Measurements from ENCODE around the gene DGKG. TPM values are rescaled to one million over a fixed set of nuclear protein-coding genes. Genes with fewer than 3 reads are reported as not detected.

The DGKG gene
- total RNA-seq, 1 experiment from 2014 or later: 45.2 TPM

DNA sequence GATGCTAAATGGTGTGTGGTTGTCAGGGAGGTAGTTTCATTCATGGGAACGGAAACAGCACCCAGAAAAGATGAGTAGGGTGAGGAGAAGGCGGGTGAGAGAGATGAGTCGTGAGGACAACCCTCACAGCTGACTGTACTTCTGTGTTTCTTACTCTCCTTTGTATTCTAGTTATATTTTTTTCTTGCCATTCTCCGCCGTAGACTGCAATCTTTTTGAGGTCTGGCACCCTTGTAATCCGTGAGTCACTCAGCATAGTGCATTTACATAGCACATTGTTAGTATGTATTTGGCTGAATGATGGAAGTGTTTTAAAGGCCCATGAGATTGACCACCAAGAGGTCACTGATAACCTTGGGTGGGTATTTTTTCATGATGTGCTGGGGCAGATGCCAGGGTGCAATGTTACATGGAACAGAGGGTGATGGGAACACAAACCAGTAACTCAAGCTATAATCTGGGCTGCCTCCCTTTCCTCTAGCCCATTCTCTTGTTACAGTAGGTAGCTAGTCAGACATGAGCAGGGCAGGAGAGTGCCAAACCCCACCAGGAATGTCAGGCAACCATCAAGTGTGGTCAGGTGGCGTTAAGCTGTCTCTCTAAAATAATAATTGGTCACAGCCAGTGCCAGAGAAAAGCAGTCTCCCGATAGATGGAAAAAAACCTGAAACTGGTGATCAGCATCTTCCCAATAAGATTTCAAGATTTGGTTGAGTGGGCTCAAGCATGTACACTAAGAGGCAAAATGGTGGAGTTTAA, 18.8 kb upstream of the DGKG start:
- intact Hi-C loops (cut with micrococcal nuclease; ENCODE audit: unreplicated experiment): no loop called here
- Histone ChIP-seq H3K4me1 (ENCODE audit: insufficient read depth, low read length, poor library complexity, severe bottlenecking) (no peaks in the 10 kb centered on the region), H3K4me3 (ENCODE audit: low read depth, low read length, poor library complexity, severe bottlenecking) (no peak overlapping the region), H3K9me3 (ENCODE audit: low read depth, low read length, poor library complexity, severe bottlenecking) (no peaks in the 10 kb centered on the region), H3K27ac (ENCODE audit: low read depth, low read length, poor library complexity, severe bottlenecking) (no peak overlapping the region), H3K36me3 (ENCODE audit: insufficient read depth, low read length, poor library complexity, severe bottlenecking) (no peaks in the 10 kb centered on the region), H3K27me3 (replicated peaks; ENCODE audit: insufficient read depth, low read depth, low read length, poor library complexity) (peaks cover 8% of the 10 kb centered on the region)
- TF ChIP-seq EZH2 (IDR thresholded peaks at IDR 0.05; ENCODE audit: borderline replicate concordance, low read depth, low read length, poor library complexity, severe bottlenecking): no peak
- TF ChIP-seq, protein P1, sequence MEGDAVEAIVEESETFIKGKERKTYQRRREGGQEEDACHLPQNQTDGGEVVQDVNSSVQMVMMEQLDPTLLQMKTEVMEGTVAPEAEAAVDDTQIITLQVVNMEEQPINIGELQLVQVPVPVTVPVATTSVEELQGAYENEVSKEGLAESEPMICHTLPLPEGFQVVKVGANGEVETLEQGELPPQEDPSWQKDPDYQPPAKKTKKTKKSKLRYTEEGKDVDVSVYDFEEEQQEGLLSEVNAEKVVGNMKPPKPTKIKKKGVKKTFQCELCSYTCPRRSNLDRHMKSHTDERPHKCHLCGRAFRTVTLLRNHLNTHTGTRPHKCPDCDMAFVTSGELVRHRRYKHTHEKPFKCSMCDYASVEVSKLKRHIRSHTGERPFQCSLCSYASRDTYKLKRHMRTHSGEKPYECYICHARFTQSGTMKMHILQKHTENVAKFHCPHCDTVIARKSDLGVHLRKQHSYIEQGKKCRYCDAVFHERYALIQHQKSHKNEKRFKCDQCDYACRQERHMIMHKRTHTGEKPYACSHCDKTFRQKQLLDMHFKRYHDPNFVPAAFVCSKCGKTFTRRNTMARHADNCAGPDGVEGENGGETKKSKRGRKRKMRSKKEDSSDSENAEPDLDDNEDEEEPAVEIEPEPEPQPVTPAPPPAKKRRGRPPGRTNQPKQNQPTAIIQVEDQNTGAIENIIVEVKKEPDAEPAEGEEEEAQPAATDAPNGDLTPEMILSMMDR (conservative IDR thresholded peaks at IDR 0.05; ENCODE audit: low read depth, low read length): no peak
- CTCF ChIA-PET: no interaction called here
- POLR2A ChIA-PET (ENCODE audit: low non-redundant PET): no interaction called here
- BruUV-seq (replicated peaks): no TSS peak
- no peak for DNase-seq (ENCODE audit: low spot score)

DNA sequence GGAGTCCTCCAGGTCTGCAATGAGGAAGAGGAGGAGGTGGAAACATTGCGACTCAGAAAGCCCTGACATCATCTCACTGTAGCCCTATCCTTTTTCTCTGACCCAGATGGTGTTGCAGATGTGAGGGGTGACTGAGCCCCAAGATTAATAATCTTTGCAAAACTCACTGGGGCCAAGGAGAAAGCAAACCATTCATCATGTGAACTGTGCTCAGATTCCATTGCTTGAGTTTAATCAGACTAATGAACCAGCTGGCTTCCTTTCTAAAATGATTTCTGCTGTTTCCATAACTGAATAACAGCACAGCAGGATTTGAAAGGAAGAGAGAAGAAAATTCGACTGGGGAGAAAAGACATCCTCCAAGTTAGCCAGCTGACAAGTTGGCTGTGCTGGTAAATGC, 13.4 kb upstream of the DGKG start:
- no peak for DNase-seq (ENCODE audit: low spot score)
- H3K27ac ChIP-seq (ENCODE audit: low read depth, low read length, poor library complexity, severe bottlenecking): no peak overlapping the region
- H3K9me3 ChIP-seq (ENCODE audit: low read depth, low read length, poor library complexity, severe bottlenecking): no peaks in the 10 kb centered on the region
- ChIA-PET CTCF (no interaction called here), POLR2A (ENCODE audit: low non-redundant PET) (no interaction called here)
- no peaks in the 10 kb centered on the region for H3K36me3 ChIP-seq (ENCODE audit: insufficient read depth, low read length, poor library complexity, severe bottlenecking)
- H3K4me1 ChIP-seq (ENCODE audit: insufficient read depth, low read length, poor library complexity, severe bottlenecking): no peaks in the 10 kb centered on the region
- H3K4me3 ChIP-seq (ENCODE audit: low read depth, low read length, poor library complexity, severe bottlenecking): no peak overlapping the region
- no TSS peak for BruUV-seq (replicated peaks)
- intact Hi-C loops (cut with micrococcal nuclease; ENCODE audit: unreplicated experiment): no loop called here
- H3K27me3 ChIP-seq (replicated peaks; ENCODE audit: insufficient read depth, low read depth, low read length, poor library complexity): peaks cover 31% of the 10 kb centered on the region
- TF ChIP-seq EZH2 (IDR thresholded peaks at IDR 0.05; ENCODE audit: borderline replicate concordance, low read depth, low read length, poor library complexity, severe bottlenecking): no peak
- TF ChIP-seq, protein P1 (conservative IDR thresholded peaks at IDR 0.05; ENCODE audit: low read depth, low read length): no peak

DNA sequence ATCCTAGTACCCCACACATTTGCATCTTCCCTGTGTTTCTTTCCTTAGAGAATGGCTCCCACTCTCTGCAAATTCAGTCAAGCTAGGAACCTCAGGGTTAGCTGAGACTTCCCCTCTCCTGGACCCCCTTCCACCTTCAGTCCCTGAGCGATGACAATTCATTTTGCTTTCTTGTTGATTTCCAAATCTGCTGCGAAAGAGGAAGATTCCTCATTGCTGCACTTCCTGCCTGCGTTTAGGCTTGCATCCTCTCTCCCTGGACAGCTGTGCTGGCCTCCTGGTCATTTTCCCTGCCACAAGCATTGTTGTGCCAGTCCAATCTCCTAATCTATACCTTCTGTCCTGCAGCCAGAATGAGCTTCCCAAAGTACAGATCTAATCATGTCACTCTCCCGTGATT, 12.3 kb upstream of the DGKG start:
- Histone ChIP-seq H3K9me3 (ENCODE audit: low read depth, low read length, poor library complexity, severe bottlenecking) (no peaks in the 10 kb centered on the region), H3K27ac (ENCODE audit: low read depth, low read length, poor library complexity, severe bottlenecking) (no peak overlapping the region), H3K4me1 (ENCODE audit: insufficient read depth, low read length, poor library complexity, severe bottlenecking) (no peaks in the 10 kb centered on the region), H3K27me3 (replicated peaks; ENCODE audit: insufficient read depth, low read depth, low read length, poor library complexity) (peaks cover 41% of the 10 kb centered on the region), H3K36me3 (ENCODE audit: insufficient read depth, low read length, poor library complexity, severe bottlenecking) (no peaks in the 10 kb centered on the region), H3K4me3 (ENCODE audit: low read depth, low read length, poor library complexity, severe bottlenecking) (no peak overlapping the region)
- no TSS peak for BruUV-seq (replicated peaks)
- POLR2A ChIA-PET (ENCODE audit: low non-redundant PET): no interaction called here
- TF ChIP-seq, protein P1 (conservative IDR thresholded peaks at IDR 0.05; ENCODE audit: low read depth, low read length): no peak
- no peak for TF ChIP-seq EZH2 (IDR thresholded peaks at IDR 0.05; ENCODE audit: borderline replicate concordance, low read depth, low read length, poor library complexity, severe bottlenecking)
- DNase-seq (ENCODE audit: low spot score): no peak
- intact Hi-C loops (cut with micrococcal nuclease; ENCODE audit: unreplicated experiment): no loop called here
- CTCF ChIA-PET: no interaction called here

All from A673 (cell line).